GM12873 (cell line): ENCODE data around the gene BCL2.

ENCODE experiments used
- TF ChIP-seq, protein P1 (sequence below): IDR thresholded peaks from 2 replicates; pipeline ENCODE4 v1.5.1; 2012; ENCODE audit warnings: low read depth, mild to moderate bottlenecking, moderate library complexity, low read length, control low read depth; ENCODE audit not compliant: insufficient read depth; ENCODE audit errors: missing control alignments

BCL2 gene

DNA sequence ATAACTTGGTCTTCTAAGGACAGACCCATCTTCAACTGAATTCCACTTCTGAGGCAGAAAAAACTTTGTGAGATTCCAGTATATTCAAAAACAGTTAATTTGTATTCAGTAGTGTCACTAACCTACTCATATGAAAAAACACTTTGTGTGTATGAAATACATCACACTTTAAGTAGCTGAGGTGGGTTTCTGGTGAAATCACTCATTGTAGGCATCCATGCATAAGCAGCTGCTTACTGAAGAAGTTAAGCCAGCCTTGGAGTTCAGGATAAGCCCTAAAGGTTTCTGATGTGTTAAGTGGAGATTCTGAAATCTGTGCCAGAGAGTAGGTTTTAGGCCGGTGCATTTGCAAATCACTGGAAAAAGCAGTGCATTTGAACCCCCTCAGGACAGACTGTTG, 128.2 kb downstream of the BCL2 start:
- TF ChIP-seq, protein P1, sequence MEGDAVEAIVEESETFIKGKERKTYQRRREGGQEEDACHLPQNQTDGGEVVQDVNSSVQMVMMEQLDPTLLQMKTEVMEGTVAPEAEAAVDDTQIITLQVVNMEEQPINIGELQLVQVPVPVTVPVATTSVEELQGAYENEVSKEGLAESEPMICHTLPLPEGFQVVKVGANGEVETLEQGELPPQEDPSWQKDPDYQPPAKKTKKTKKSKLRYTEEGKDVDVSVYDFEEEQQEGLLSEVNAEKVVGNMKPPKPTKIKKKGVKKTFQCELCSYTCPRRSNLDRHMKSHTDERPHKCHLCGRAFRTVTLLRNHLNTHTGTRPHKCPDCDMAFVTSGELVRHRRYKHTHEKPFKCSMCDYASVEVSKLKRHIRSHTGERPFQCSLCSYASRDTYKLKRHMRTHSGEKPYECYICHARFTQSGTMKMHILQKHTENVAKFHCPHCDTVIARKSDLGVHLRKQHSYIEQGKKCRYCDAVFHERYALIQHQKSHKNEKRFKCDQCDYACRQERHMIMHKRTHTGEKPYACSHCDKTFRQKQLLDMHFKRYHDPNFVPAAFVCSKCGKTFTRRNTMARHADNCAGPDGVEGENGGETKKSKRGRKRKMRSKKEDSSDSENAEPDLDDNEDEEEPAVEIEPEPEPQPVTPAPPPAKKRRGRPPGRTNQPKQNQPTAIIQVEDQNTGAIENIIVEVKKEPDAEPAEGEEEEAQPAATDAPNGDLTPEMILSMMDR: no peak

DNA sequence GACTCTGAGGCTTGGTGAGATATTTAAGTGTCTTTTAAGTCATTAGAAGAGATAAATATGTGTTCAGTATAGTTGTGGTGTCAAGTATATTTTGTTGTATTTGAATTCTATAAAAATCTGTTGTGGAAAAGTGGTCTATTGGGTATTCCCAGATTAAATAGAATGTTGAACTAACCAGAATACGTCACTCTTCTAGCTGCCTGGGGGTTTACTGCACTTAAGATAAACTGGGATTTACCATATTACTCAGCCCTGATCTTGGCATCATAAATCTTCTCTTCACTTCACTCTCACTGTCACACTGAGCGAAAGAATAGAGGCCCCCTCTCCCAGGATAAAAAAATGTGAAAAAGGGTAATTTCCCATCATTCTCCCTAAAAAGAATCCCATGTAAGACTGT, 129.8 kb downstream of the BCL2 start:
- TF ChIP-seq, protein P1: no peak

DNA sequence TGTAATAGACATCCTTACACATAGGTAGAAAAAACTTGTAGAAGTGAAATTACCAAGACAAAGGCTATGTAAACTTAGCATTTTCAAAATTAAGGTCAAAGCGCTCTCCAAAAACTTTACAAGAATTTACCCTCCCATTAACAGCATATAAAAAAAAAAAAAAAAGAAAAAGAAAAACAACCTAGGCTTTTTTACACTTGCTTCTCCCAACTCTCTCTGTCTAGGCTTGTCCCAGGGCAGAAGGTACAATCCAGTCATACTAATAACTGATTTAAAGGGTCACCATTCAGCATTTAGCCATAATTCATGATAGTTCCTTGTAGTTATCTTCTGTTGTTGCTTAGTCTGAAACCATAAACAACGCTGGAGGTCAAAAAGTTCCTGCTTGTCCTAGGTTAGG, 130.5 kb downstream of the BCL2 start:
- TF ChIP-seq, protein P1: no peak

DNA sequence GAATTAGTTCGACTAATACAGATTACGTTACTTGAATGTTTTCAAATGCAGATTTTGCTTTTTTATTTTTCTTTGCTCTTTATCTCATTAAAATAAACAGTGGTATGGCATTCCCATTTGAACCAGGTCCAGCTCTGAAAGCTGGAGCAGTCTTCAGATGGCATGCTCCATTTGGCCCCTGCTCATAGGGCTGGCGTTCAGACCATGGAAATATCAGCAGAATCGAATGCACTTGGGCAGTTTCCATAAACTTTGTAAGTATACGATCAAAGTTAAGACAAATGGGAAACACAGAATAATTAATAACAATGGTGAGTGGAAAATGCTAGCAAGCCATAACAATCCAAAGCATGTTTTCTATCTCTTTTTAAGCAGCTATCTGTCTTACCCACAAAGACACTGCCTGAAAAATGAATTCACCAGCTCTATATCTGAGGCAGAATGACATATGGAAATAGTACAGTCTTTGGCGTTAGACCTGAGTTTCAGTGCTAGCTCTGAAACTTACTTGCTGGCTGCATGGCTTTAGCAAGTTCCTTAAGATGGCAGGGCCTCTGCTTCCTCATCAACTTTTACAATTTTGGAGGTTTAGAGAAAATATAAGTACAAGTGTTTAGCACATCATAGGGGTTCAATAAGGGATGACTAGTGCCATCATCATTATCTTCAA, 131.6 kb downstream of the BCL2 start:
- TF ChIP-seq, protein P1: no peak

DNA sequence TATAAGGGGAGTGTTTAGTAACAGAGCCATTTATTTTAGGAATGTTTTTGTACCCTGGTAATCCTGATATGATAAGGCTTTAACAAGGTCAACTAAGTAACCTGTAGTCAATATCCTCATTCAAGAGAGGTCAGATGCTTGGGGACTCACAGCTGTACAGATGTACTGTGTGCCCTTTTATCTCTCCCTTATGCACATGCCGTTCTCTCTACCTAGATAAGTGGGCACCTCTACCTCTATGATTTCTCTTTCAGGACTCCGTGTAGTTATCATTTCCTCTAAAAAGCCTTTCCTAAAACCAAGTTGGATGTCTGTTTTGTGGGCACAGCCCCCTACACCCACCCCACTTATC, 132.4 kb downstream of the BCL2 start:
- TF ChIP-seq, protein P1: no peak

DNA sequence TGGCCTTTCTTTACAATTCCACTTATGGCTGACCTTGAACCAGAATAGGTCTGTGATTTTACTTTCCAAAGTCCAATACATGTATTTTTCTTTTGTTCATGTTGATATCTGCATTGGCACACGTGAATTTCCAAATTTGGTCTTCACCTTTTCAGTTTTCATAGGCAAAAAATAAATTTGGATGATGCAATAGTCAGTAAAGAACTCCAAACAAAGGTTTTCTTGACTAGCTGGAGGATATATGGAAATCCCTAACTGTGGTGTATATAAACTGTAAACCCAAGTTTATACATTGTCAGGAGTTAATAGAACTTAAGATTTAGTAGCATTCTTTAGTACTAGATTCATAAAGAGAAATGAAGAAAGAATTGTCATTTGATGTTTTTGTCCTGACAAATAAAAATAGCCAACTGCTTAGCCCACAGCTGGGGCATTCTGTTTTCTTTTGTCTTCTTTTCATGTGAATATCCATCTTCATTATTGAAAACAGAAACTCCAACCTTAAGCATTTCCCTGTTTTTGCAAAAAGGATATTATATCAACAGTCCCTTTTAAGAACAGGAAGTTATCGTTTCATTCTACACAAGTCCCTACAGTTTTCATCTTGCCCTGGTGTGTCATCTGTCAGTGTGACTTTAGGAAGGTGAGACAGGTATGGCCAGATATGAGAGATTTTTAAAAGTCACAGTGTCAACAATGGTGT, 132.9 kb downstream of the BCL2 start:
- TF ChIP-seq, protein P1: no peak

DNA sequence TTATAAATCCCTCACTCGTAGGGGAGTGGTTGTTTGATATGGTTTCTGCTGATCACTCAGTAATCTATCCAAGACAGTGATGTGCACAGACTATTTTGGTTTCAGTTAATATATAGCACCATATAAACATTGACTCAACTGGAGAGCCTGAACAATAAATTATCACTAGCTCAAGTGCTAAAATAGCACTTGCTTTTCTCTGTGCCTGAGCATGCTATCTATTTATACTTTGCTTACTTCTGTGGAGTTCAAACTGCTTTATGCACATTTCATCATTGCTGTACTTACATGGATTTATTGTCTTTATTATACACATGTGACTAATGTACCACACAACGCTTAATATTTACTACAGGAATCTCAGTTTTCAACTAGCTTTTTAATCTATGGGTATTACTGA, 133.6 kb downstream of the BCL2 start:
- TF ChIP-seq, protein P1: no peak
